ENCODE results near the gene AGXT.

The AGXT gene

DNA sequence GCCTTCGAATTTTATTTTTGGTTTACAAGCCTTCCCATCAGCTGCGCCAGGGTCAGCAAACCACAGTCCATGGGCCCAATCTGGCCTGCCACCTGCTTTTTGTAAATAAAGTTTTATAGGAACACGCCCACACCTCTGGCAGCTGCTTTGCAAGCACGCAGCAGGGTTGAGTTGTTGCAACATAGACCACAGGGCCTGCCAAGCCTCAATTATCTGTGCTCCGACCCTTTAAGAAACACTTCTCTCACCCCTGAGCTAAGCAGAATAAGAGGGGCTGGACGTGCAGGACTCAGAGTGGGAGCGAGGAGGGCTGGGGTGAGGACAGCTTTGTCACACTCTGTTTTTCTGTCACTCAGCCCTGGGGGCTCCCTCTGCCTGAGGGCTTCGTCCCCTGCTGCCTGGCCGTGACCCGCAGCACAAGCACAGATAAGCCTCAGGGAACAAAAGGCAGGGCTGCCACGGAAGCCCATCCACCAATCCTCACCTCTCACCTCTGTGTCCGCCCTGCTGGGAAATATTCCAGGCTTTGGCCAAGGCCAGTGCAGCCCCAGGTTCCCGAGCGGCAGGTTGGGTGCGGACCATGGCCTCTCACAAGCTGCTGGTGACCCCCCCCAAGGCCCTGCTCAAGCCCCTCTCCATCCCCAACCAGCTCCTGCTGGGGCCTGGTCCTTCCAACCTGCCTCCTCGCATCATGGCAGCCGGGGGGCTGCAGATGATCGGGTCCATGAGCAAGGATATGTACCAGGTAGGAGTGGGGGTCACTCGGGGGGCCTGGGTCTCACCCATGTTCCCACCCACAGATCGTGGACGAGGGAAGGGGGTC, at the start of gene AGXT:
Gene AGXT, plus strand, starts transcription at position 539 of the 823 bp plus-strand sequence. Its CDS starts 42 bp downstream, at position 581.
- no peak within 1 kb of the TSS for H3K27ac Mint-ChIP-seq
- no peaks in the 10 kb centered on the region for H3K36me3 Mint-ChIP-seq (ENCODE audit: low read depth)
- peaks cover 16% of the 10 kb centered on the region for H3K27me3 Mint-ChIP-seq (ENCODE audit: low read depth)
- H3K4me3 Mint-ChIP-seq, result no peak within 1 kb of the TSS
- TF ChIP-seq, protein P1, sequence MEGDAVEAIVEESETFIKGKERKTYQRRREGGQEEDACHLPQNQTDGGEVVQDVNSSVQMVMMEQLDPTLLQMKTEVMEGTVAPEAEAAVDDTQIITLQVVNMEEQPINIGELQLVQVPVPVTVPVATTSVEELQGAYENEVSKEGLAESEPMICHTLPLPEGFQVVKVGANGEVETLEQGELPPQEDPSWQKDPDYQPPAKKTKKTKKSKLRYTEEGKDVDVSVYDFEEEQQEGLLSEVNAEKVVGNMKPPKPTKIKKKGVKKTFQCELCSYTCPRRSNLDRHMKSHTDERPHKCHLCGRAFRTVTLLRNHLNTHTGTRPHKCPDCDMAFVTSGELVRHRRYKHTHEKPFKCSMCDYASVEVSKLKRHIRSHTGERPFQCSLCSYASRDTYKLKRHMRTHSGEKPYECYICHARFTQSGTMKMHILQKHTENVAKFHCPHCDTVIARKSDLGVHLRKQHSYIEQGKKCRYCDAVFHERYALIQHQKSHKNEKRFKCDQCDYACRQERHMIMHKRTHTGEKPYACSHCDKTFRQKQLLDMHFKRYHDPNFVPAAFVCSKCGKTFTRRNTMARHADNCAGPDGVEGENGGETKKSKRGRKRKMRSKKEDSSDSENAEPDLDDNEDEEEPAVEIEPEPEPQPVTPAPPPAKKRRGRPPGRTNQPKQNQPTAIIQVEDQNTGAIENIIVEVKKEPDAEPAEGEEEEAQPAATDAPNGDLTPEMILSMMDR (IDR thresholded peaks at IDR 0.05; ENCODE audit: unreplicated experiment in 3 of 3), result no peak
- H3K9me3 Mint-ChIP-seq, result no peaks in the 10 kb centered on the region
- peaks cover 6% of the 10 kb centered on the region for H3K4me1 Mint-ChIP-seq

DNA sequence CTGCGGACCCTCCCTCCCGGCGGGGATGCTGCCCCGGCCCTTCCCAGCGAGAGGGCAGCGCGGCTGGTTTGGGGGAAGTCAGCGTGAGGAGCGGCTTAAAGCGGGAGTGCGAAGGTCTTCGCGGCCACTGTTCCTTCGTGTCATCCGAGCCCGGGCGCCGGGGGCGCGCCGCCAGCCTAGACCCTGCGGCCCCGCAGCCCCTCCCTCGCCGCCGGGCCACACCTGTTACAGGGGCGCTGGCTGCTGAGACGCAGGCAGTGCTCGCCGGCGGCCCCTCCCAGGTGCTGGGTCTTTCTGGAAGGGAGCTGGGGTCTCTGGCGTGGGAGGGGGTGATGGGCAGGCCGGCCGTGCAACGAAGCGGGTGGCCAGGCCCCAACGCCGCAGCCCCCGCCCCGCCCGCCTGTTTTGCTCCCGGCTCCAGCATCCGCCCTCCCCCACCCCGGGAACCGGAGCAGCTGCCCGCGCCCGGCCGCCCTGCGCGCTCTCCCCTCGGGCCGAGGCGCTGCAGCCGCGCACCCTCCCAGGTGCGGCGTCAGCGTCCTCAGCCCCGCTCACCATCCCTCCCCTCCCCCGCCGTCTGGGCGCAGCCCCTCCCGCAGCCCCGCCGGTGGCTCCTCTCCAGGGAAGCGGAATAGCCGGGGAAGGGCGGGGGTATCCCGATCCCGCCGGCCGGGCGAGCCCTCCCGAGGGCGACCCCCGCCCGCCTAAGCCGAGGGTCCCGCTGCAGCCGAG, 49.3 kb upstream of the AGXT start:
- H3K27me3 Mint-ChIP-seq (ENCODE audit: low read depth), result peaks cover 66% of the 10 kb centered on the region
- TF ChIP-seq, protein P1 (IDR thresholded peaks at IDR 0.05; ENCODE audit: unreplicated experiment in 3 of 3), result no peak
- peaks cover 11% of the 10 kb centered on the region for H3K4me1 Mint-ChIP-seq
- H3K36me3 Mint-ChIP-seq (ENCODE audit: low read depth), result peaks cover 5% of the 10 kb centered on the region
- peaks cover 14% of the 10 kb centered on the region for H3K9me3 Mint-ChIP-seq
- H3K27ac Mint-ChIP-seq, result no peak overlapping the region
- peak overlapping the region; percentile 67 to 75 (median 72) for H3K4me3 Mint-ChIP-seq

DNA sequence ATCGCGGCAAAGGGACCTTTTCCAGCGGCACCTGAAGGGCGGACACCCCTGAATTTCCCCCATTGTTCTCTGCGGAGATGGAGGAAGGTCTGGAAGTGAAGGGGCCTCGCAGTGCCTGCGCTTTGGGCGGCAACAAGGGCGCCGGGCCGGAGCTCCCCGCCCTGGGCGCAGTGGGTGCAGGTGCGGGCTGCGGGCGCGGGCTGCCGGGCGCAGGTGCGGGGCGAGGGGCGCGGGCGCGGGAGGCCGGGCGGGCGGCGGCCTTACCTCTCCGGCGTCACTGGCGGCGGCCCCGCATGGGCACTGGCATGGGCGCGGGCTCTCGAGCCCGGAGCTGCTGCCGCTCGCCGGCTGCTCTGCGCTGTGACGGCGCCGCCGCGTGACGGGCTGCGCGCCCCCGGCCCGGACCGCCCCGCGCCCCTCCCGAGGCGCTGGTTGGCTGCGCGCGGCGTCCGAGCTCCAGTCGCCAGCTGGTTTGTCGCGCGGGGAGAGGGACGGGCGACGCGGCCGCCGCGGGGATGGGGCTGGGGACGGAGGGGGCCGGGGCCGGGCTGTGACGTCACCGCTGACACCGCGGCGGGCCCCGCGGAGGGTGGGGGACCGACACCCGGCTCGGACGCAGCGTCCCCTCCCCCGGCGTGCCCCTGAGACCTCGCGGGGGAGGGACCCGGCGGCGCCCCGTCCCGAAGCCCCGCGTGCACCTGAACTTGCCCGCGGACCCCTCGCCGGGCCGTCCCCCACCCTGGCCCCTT, 48.6 kb upstream of the AGXT start, which contains the start of gene KIF1A:
Gene KIF1A, minus strand, starts transcription at position 362 of the 749 bp plus-strand sequence. CDS start 22,467 bp downstream, outside the sequence.
- H3K27me3 Mint-ChIP-seq (ENCODE audit: low read depth), result peaks cover 68% of the 10 kb centered on the region
- H3K36me3 Mint-ChIP-seq (ENCODE audit: low read depth), result peaks cover 4% of the 10 kb centered on the region
- TF ChIP-seq, protein P1 (IDR thresholded peaks at IDR 0.05; ENCODE audit: unreplicated experiment in 3 of 3), result no peak
- peak within 1 kb of the TSS; percentile 74 to 80 (median 76) for H3K4me3 Mint-ChIP-seq
- H3K4me1 Mint-ChIP-seq, result peaks cover 16% of the 10 kb centered on the region
- no peak within 1 kb of the TSS for H3K27ac Mint-ChIP-seq
- H3K9me3 Mint-ChIP-seq, result peaks cover 16% of the 10 kb centered on the region

DNA sequence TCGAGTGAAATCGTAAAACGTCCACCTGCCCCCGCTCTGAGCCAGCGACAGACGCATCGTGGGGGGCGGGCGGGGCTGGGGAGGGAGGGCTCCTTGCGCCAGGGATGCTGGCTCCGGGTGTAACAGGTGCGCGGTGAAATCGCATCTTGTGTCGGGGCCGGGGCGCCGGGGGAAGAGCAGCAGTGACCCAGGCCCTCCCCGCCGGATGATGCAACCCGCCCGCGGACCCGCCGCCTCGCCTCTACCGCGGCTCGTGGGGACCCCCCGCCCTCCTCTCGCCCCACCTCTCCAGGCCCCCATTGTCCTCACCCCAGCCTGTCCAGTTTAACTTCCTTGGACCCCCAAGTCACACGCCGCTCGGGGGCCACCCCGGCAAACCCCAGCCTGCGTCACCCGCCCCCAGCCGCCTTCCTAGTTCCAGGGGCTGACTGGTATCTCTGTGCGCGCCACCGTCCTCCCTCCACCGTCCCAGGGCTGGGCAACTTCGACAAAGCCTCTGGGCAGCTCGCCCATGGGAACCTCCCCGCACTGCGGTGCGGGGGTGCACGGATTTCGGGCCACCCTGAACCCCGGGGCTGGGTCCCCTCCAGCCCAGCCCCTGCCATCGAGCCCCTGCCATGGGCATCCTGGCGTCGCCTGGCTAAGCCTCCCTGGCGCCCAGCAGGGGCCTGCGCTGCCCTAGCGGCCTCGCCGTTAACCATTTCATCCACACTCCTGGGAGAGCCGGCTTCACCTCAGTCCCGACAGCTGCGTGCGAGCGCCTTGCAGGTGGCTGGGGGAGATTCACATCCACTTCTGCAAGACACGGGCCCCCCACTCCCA, 47.8 kb upstream of the AGXT start:
- Mint-ChIP-seq H3K36me3 (ENCODE audit: low read depth) (peaks cover 4% of the 10 kb centered on the region), H3K9me3 (peaks cover 18% of the 10 kb centered on the region), H3K4me3 (peak overlapping the region; percentile 74 to 80 (median 76)), H3K27me3 (ENCODE audit: low read depth) (peaks cover 71% of the 10 kb centered on the region), H3K27ac (no peak overlapping the region), H3K4me1 (peaks cover 16% of the 10 kb centered on the region)
- TF ChIP-seq, protein P1 (IDR thresholded peaks at IDR 0.05; ENCODE audit: unreplicated experiment in 3 of 3), result no peak

DNA sequence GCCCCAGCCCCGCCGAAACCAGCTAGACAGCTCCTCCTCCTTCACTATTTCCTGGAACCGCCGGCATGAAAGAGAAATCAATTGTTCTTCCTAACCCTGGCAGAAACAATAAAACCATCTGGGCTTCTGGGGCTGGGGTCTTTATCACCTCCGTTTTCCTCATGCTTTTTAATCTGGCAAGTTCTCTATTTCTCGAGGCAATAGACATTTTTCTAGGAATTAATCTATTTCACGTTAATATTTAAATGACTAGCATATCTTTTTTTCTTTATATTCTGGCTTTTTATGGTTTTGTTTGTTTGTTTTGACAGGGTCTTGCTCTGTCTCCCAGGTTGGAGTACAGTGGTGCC, 47.2 kb upstream of the AGXT start:
- peak overlapping the region; percentile 68 to 76 (median 72) for H3K4me3 Mint-ChIP-seq
- H3K27me3 Mint-ChIP-seq (ENCODE audit: low read depth), result peaks cover 71% of the 10 kb centered on the region
- peaks cover 16% of the 10 kb centered on the region for H3K4me1 Mint-ChIP-seq
- H3K36me3 Mint-ChIP-seq (ENCODE audit: low read depth), result peaks cover 4% of the 10 kb centered on the region
- H3K9me3 Mint-ChIP-seq, result peaks cover 16% of the 10 kb centered on the region
- TF ChIP-seq, protein P1 (IDR thresholded peaks at IDR 0.05; ENCODE audit: unreplicated experiment in 3 of 3), result no peak
- no peak overlapping the region for H3K27ac Mint-ChIP-seq
